BE2C (cell line): ENCODE measurements around the gene ALDH3B2.

Experiments
- DNase-seq: peaks from one replicate; pipeline ENCODE4 v3.0.0-alpha.2; 2020
- H3K27me3 ChIP-seq: fragments of 250-450 bp; sonication (Bioruptor Pico); 2 replicates; pipeline ENCODE4 v1.5.1; 2020; ENCODE audit warnings: mild to moderate bottlenecking
- H3K36me3 ChIP-seq: fragments of 250-450 bp; sonication (Bioruptor Pico); 2 replicates; pipeline ENCODE4 v1.5.1; 2020; ENCODE audit warnings: mild to moderate bottlenecking
- H3K4me1 ChIP-seq: fragments of 250-450 bp; sonication (Bioruptor Pico); 2 replicates; pipeline ENCODE4 v1.5.1; 2020
- H3K4me3 ChIP-seq: 2 replicates; pipeline ENCODE4 v1.5.1; 2011; ENCODE audit warnings: low read depth, low read length
- H3K9me3 ChIP-seq: fragments of 250-450 bp; sonication (Bioruptor Pico); 2 replicates; pipeline ENCODE4 v1.5.1; 2020
- TF ChIP-seq, protein P1 (sequence below): IDR thresholded peaks from 2 replicates; pipeline ENCODE4 v1.5.1; 2012; ENCODE audit warnings: mild to moderate bottlenecking, low read depth, low read length

ALDH3B2 gene

DNA sequence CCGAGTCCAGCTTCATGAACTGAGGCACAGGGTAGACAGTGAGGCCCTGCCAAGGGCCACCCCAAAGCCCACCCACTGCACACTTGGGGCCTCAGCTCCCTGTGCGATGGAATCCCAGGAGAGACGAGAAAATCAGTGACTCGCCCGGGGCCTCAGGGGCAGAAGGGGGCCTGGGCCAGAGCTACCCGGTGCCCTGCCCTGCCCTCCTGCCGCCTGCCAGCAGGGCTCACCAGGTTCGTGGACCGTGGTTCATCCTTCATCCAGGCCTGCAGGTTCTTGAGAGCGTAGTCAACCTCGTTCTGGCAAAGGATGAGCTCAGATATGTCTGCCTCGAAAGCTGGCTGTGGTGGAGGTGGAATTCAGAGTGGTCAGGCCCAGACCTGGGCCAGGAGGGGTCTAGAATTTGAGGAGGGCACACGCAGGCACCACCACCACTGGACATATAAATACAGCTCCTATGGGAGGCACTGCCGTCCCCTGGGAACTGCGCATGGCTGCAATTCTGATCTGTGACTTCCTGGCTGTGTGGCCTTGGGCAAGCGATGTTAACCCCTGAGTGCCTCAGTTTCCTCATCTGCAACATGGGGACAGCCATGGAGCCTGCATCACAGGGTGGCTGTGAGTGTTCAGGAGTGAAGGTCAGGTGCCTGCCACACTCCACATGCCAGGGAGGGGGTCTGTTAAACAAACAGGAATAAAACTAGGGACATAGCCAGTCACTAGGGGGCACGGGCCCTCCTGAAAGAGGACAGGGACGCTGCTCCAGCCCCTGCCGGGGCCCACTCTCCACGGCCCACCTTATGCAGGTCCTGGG lies 7.5 kb downstream of the ALDH3B2 start:
- Histone ChIP-seq H3K4me1 (no peaks in the 10 kb centered on the region), H3K9me3 (no peaks in the 10 kb centered on the region), H3K27me3 (peaks cover 11% of the 10 kb centered on the region), H3K4me3 (no peak overlapping the region), H3K36me3 (no peaks in the 10 kb centered on the region)
- no peak for DNase-seq
- TF ChIP-seq, protein P1, sequence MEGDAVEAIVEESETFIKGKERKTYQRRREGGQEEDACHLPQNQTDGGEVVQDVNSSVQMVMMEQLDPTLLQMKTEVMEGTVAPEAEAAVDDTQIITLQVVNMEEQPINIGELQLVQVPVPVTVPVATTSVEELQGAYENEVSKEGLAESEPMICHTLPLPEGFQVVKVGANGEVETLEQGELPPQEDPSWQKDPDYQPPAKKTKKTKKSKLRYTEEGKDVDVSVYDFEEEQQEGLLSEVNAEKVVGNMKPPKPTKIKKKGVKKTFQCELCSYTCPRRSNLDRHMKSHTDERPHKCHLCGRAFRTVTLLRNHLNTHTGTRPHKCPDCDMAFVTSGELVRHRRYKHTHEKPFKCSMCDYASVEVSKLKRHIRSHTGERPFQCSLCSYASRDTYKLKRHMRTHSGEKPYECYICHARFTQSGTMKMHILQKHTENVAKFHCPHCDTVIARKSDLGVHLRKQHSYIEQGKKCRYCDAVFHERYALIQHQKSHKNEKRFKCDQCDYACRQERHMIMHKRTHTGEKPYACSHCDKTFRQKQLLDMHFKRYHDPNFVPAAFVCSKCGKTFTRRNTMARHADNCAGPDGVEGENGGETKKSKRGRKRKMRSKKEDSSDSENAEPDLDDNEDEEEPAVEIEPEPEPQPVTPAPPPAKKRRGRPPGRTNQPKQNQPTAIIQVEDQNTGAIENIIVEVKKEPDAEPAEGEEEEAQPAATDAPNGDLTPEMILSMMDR, result no peak

DNA sequence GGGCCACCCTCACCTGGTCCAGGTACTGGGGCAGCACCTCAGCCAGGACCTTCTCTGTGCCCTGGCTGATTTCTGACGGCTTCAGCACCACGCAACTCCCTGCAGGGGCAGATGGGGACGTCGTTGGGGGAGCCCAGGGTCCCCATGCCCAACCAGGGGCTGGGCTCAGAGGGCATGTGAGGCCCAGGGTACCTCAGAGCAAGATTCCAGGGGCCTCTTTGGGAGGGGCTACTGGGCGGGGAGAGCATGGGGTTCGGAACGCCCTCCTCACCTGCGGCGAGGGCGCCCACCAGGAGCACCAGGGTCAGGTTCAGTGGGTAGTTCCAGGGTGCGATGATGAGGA lies 8.1 kb downstream of the ALDH3B2 start:
- H3K36me3 ChIP-seq, result no peaks in the 10 kb centered on the region
- no peak overlapping the region for H3K4me3 ChIP-seq
- peaks cover 15% of the 10 kb centered on the region for H3K27me3 ChIP-seq
- no peaks in the 10 kb centered on the region for H3K9me3 ChIP-seq
- TF ChIP-seq, protein P1, result no peak
- no peak for DNase-seq
- no peaks in the 10 kb centered on the region for H3K4me1 ChIP-seq

DNA sequence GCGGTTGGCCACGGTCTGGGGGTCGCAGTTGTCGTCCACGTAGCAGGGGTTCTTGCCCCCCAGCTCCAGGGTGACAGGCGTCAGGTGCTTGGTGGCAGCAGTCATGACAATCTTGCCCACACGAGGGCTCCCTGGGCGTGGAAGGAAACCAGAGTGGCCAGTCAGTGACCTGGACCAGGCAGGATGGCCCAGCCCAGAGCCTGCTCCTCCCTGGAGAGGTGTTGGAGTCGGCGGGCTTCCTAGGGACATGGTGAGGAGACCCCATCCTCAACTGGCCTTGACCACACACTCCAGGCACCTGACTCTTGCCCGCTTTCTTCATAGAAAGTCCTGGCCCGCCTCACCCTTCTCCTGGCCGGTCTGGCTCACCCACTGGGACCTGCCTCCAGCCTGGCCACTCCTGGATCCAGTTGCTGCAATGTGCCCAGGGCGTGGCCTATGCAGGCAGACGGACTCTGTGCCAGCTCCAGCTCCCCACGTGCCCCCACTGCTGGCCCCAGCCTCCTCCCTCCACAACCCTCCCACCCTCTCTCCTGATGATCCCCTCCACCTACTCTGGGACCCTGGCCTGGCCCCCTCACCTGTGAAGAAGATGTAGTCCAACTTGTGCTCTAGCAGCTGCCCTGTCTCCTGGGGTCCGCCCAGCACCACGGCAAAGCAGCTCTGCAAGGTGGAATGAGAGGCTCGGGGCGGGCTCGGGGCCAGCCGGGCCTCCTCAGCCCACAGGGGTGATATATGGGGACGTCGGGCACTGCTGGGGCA lies 8.7 kb downstream of the ALDH3B2 start:
- no peak for DNase-seq
- peaks cover 11% of the 10 kb centered on the region for H3K27me3 ChIP-seq

DNA sequence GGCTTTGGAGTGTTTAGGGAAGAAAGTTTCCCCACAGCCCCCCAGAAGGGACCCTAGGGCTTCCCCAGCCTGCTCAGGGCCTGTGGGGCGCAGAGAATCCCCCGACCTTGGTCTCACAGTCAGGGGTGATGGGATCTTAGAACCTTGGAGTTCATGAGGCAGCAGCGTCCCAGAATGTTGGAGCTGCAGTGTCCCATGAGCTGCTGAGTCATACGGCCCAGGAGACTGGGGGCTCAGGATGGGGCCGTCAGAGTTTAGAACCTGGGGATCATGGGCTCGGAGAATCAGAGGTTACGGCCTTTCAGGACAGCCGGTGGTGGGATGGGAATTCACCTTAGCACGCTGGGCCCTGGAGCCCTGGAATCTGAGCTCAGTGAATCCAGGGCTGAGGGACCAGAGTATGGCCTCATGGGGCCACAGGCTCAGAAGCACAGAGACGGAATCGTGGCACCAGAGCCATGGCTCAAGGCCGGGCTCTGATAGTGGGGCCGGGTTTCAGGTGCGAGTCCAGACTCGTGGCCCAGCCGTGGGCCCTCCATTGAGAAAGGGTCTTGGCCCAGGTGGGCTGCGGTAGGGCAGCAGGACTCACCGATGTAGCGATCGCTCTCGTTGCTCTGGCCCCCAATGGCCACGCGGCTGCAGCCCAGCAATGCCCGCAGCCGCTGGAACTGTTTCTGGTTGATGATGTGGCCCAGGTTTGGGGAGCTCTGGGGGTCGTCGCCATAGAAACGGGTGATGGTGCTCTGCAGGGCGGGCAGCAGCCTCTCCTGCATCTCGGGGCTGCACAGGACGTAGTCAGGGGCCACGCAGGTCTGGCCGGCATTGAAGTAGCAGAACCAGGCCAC lies 9.5 kb downstream of the ALDH3B2 start:
- Histone ChIP-seq H3K9me3 (no peaks in the 10 kb centered on the region), H3K4me3 (no peak overlapping the region), H3K36me3 (no peaks in the 10 kb centered on the region), H3K27me3 (peaks cover 11% of the 10 kb centered on the region), H3K4me1 (no peaks in the 10 kb centered on the region)
- DNase-seq, result no peak
- TF ChIP-seq, protein P1, result no peak

More for the DNA sequence above, 8.7 kb downstream of the ALDH3B2 start:
- TF ChIP-seq, protein P1, result peak; percentile 23; the same call in 1 of the 2 replicates
- Histone ChIP-seq H3K4me1 (no peaks in the 10 kb centered on the region), H3K9me3 (no peaks in the 10 kb centered on the region), H3K36me3 (no peaks in the 10 kb centered on the region), H3K4me3 (no peak overlapping the region)

DNA sequence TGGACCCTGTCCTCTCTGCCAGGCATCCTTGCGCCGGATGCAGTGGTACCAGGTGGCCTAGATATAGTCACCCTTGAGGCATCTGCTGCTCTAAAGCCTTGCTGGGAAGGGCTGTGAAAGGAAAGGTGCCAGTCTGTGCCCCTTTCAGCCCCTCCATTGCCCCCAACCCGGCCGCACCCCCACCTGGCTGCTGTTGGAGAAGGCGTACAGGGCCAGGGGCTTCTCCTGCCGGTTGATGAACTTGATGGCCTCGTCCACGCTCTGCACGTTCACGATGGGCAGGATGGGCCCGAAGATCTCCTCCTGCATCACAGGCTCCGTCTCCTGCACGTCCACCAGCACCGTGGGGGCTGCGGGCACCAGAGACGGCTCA lies 10.2 kb downstream of the ALDH3B2 start:
- Histone ChIP-seq H3K4me3 (no peak overlapping the region), H3K36me3 (no peaks in the 10 kb centered on the region), H3K9me3 (no peaks in the 10 kb centered on the region), H3K27me3 (peaks cover 11% of the 10 kb centered on the region), H3K4me1 (no peaks in the 10 kb centered on the region)
- DNase-seq, result no peak
- TF ChIP-seq, protein P1, result no peak
